ENCODE data around the gene KRTAP4-8.
A peak's percentile ranks its signal among the peaks of the same experiment; 100 is the strongest.
"Not testable (repeated sequence)": the region's sequence is repeated elsewhere in the genome, so short reads cannot be mapped to it uniquely, and the experiment has no call there.

Gene KRTAP4-8

DNA sequence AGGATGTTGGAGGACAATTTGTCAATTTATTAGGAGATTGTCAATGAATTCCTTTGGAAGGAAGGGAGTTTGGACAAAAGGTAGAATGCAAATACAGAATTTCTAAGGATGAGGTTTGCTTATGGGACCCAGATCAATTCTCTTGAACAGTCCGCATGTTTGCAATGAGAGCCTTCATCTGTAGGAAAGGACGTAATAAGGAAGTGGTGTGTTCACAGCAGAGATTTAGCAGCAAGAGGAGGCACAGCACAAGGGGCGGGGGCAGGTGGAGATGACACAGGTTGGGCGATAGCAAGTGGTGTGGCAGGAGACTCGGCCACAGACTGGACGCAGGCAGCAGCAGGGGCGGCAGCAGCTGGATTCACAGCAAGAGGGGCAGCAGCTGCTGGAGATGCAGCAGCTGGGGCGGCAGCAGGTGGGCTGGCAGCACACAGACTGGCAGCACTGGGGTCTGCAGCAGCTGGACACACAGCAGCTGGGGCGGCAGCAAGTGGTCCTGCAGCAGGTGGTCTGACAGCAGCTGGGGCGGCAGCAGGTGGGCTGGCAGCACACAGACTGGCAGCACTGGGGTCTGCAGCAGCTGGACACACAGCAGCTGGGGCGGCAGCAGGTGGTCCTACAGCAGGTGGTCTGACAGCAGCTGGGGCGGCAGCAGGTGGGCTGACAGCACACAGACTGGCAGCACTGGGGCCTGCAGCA, 25.5 kb upstream of the KRTAP4-8 start:
- not testable (repeated sequence) for H2BK5ac ChIP-seq (ENCODE audit: low read depth, low read length, poor library complexity, severe bottlenecking); H3K4me2 ChIP-seq (ENCODE audit: low read length, poor library complexity, severe bottlenecking); H3K18ac ChIP-seq (ENCODE audit: low read depth in 1 of 2, low read length in 2 of 2); H3K4me3 ChIP-seq (ENCODE audit: insufficient read depth in 1 of 2, low read depth in 1 of 2, low read length in 2 of 2); H3K79me1 ChIP-seq (replicated peaks; ENCODE audit: low read length, poor library complexity, severe bottlenecking); H3K27me3 ChIP-seq (ENCODE audit: control insufficient read depth in 1 of 2, insufficient read depth in 1 of 2, low read length in 2 of 2); H3K27ac ChIP-seq (ENCODE audit: low read length, poor library complexity, severe bottlenecking); H4K8ac ChIP-seq (ENCODE audit: low read length); H2BK15ac ChIP-seq (ENCODE audit: low read depth, poor library complexity, severe bottlenecking); H3K9me3 ChIP-seq (ENCODE audit: control insufficient read depth, low read length); H3K4ac ChIP-seq (ENCODE audit: low read depth in 1 of 2, low read length in 2 of 2); H2AFZ ChIP-seq (ENCODE audit: low read depth, low read length); H2BK120ac ChIP-seq (ENCODE audit: low read depth, low read length); H3K36me3 ChIP-seq (ENCODE audit: control insufficient read depth in 1 of 2, insufficient read depth in 2 of 2, low read depth in 1 of 2, low read length in 2 of 2); H2BK12ac ChIP-seq (ENCODE audit: low read length in 2 of 2); H4K91ac ChIP-seq (ENCODE audit: low read length); H3K23ac ChIP-seq (ENCODE audit: low read length in 2 of 2); H3K14ac ChIP-seq (ENCODE audit: low read length in 2 of 2); H3K4me1 ChIP-seq (ENCODE audit: control insufficient read depth, insufficient read depth, low read depth, low read length); H2AK5ac ChIP-seq (ENCODE audit: low read length, severe bottlenecking); DNase-seq; H3K9ac ChIP-seq (ENCODE audit: low read length)
- WGBS, result 95% methylated on average over 12 of the region's 12 CpGs

DNA sequence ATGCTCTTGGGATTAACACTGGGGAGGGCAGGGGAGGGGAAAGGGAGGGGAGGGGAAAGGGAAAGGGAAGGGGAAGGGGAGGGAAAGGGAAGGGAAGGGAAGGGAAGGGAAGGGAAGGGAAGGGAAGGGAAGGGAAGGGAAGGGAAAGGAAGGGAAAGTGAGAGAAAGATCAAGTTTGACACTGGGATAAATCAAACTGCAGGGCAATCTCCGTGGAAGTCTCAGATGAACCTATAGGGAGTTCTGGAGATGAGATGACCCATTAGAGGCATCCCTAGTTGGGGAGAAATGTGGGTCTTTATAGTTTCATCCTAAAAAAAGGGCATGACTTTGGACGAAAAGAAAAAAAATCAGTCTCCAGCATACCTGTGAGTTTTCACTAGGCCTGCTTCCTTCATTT, 23.8 kb upstream of the KRTAP4-8 start:
- Histone ChIP-seq H3K4me1 (ENCODE audit: control insufficient read depth, insufficient read depth, low read depth, low read length) (peaks cover 7% of the 10 kb centered on the region), H3K23ac (ENCODE audit: low read length in 2 of 2) (no peak overlapping the region), H4K8ac (ENCODE audit: low read length) (no peak overlapping the region), H2BK120ac (ENCODE audit: low read depth, low read length) (no peak overlapping the region), H2BK5ac (ENCODE audit: low read depth, low read length, poor library complexity, severe bottlenecking) (no peak overlapping the region), H3K9ac (ENCODE audit: low read length) (no peak overlapping the region), H3K14ac (ENCODE audit: low read length in 2 of 2) (no peak overlapping the region), H3K4ac (ENCODE audit: low read depth in 1 of 2, low read length in 2 of 2) (no peak overlapping the region), H3K4me2 (ENCODE audit: low read length, poor library complexity, severe bottlenecking) (no peak overlapping the region), H4K91ac (ENCODE audit: low read length) (no peak overlapping the region), H3K27me3 (ENCODE audit: control insufficient read depth in 1 of 2, insufficient read depth in 1 of 2, low read length in 2 of 2) (no peaks in the 10 kb centered on the region), H2AK5ac (ENCODE audit: low read length, severe bottlenecking) (no peak overlapping the region), H3K4me3 (ENCODE audit: insufficient read depth in 1 of 2, low read depth in 1 of 2, low read length in 2 of 2) (no peak overlapping the region), H3K27ac (ENCODE audit: low read length, poor library complexity, severe bottlenecking) (no peak overlapping the region), H2AFZ (ENCODE audit: low read depth, low read length) (no peak overlapping the region), H3K18ac (ENCODE audit: low read depth in 1 of 2, low read length in 2 of 2) (no peak overlapping the region), H2BK12ac (ENCODE audit: low read length in 2 of 2) (no peak overlapping the region), H3K79me1 (replicated peaks; ENCODE audit: low read length, poor library complexity, severe bottlenecking) (no peaks in the 10 kb centered on the region), H2BK15ac (ENCODE audit: low read depth, poor library complexity, severe bottlenecking) (no peak overlapping the region), H3K36me3 (ENCODE audit: control insufficient read depth in 1 of 2, insufficient read depth in 2 of 2, low read depth in 1 of 2, low read length in 2 of 2) (no peaks in the 10 kb centered on the region), H3K9me3 (ENCODE audit: control insufficient read depth, low read length) (no peaks in the 10 kb centered on the region)
- WGBS, result 67% methylated on average over 1 of the region's 2 CpGs
- no peak for DNase-seq

DNA sequence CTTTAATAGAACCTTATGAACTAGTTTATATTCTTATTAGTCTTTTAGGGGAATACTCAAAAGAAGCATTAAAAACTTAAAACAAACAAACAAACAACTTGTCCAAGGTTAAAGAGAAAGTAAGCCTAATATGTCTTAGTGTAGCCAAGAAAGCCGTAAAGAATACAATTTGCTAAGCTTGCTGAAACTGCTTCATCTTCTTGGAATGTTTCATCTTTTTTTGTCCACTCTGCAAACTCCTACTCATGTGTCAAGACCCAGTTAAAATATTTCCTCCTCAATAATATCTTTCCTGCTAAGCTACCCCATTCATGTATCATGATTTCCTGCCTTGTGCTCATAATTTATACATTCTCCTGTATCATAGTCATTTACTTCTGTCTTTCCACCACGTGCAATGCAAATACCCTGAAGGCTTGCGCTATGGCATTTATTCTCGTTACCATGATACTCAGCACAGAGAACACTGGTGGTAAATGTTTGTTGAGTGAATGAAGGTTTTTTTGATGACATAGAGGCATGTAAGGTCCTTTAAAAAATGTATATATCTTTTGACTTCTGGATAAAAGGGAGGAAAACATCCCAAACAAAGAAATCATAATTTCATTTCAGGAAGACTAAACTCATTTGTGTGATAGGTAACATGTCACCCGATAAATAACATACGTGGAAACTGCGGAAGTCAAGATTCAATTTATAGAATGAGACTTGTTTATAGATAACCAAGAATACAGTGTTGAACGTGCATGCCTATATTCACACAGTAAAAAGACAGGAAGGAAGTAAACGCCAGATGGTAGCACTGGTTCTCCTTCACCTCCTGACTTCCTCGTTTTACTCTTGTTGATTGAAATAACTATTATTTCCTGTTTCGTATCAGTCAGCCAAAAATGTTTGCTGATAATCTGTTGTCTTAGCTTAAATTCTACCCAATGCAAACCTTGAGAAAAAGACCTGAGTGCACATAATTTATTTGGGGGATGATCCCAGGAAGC, 22.1 kb upstream of the KRTAP4-8 start:
- not testable (repeated sequence) for H3K4me1 ChIP-seq (ENCODE audit: control insufficient read depth, insufficient read depth, low read depth, low read length); H3K27me3 ChIP-seq (ENCODE audit: control insufficient read depth in 1 of 2, insufficient read depth in 1 of 2, low read length in 2 of 2); H2AFZ ChIP-seq (ENCODE audit: low read depth, low read length); H4K91ac ChIP-seq (ENCODE audit: low read length); H2BK12ac ChIP-seq (ENCODE audit: low read length in 2 of 2); H3K9ac ChIP-seq (ENCODE audit: low read length); H2BK15ac ChIP-seq (ENCODE audit: low read depth, poor library complexity, severe bottlenecking); H3K4me2 ChIP-seq (ENCODE audit: low read length, poor library complexity, severe bottlenecking); H3K4ac ChIP-seq (ENCODE audit: low read depth in 1 of 2, low read length in 2 of 2); H3K9me3 ChIP-seq (ENCODE audit: control insufficient read depth, low read length); H3K14ac ChIP-seq (ENCODE audit: low read length in 2 of 2); H2BK5ac ChIP-seq (ENCODE audit: low read depth, low read length, poor library complexity, severe bottlenecking); H3K23ac ChIP-seq (ENCODE audit: low read length in 2 of 2); H2BK120ac ChIP-seq (ENCODE audit: low read depth, low read length); H4K8ac ChIP-seq (ENCODE audit: low read length); H3K18ac ChIP-seq (ENCODE audit: low read depth in 1 of 2, low read length in 2 of 2); H3K36me3 ChIP-seq (ENCODE audit: control insufficient read depth in 1 of 2, insufficient read depth in 2 of 2, low read depth in 1 of 2, low read length in 2 of 2); H3K27ac ChIP-seq (ENCODE audit: low read length, poor library complexity, severe bottlenecking); H3K4me3 ChIP-seq (ENCODE audit: insufficient read depth in 1 of 2, low read depth in 1 of 2, low read length in 2 of 2); H3K79me1 ChIP-seq (replicated peaks; ENCODE audit: low read length, poor library complexity, severe bottlenecking)
- 60% methylated on average over 5 of the region's 11 CpGs for WGBS
- H2AK5ac ChIP-seq (ENCODE audit: low read length, severe bottlenecking), result peak overlapping the region; percentile 56
- peak; percentile 14 for DNase-seq

- H3K27me3 ChIP-seq (ENCODE audit: control insufficient read depth in 1 of 2, insufficient read depth in 1 of 2, low read length in 2 of 2), result no peaks in the 10 kb centered on the region
- no peaks in the 10 kb centered on the region for H3K79me1 ChIP-seq (replicated peaks; ENCODE audit: low read length, poor library complexity, severe bottlenecking)
- WGBS, result 71% methylated on average over 3 of the region's 4 CpGs
- H2BK15ac ChIP-seq (ENCODE audit: low read depth, poor library complexity, severe bottlenecking), result no peak overlapping the region
- no peak overlapping the region for H3K9ac ChIP-seq (ENCODE audit: low read length)
- no peak overlapping the region for H2BK5ac ChIP-seq (ENCODE audit: low read depth, low read length, poor library complexity, severe bottlenecking)
- no peak overlapping the region for H3K4me3 ChIP-seq (ENCODE audit: insufficient read depth in 1 of 2, low read depth in 1 of 2, low read length in 2 of 2)
- no peak overlapping the region for H3K23ac ChIP-seq (ENCODE audit: low read length in 2 of 2)
- H3K36me3 ChIP-seq (ENCODE audit: control insufficient read depth in 1 of 2, insufficient read depth in 2 of 2, low read depth in 1 of 2, low read length in 2 of 2), result no peaks in the 10 kb centered on the region
- no peak overlapping the region for H3K14ac ChIP-seq (ENCODE audit: low read length in 2 of 2)
- no peak overlapping the region for H2BK120ac ChIP-seq (ENCODE audit: low read depth, low read length)
- H3K4ac ChIP-seq (ENCODE audit: low read depth in 1 of 2, low read length in 2 of 2), result no peak overlapping the region
- no peaks in the 10 kb centered on the region for H3K9me3 ChIP-seq (ENCODE audit: control insufficient read depth, low read length)
- no peak overlapping the region for H4K8ac ChIP-seq (ENCODE audit: low read length)
- no peak overlapping the region for H2AFZ ChIP-seq (ENCODE audit: low read depth, low read length)
- DNase-seq, result no peak
- peaks cover 7% of the 10 kb centered on the region for H3K4me1 ChIP-seq (ENCODE audit: control insufficient read depth, insufficient read depth, low read depth, low read length)
- no peak overlapping the region for H4K91ac ChIP-seq (ENCODE audit: low read length)
- H2AK5ac ChIP-seq (ENCODE audit: low read length, severe bottlenecking), result no peak overlapping the region
- H2BK12ac ChIP-seq (ENCODE audit: low read length in 2 of 2), result no peak overlapping the region
- H3K4me2 ChIP-seq (ENCODE audit: low read length, poor library complexity, severe bottlenecking), result no peak overlapping the region
- H3K27ac ChIP-seq (ENCODE audit: low read length, poor library complexity, severe bottlenecking), result no peak overlapping the region
- no peak overlapping the region for H3K18ac ChIP-seq (ENCODE audit: low read depth in 1 of 2, low read length in 2 of 2)
Observed at GRCh38 chr17:41118721-41119120, 20.8 kb upstream of the KRTAP4-8 start.

Data from mesenchymal stem cell (in vitro differentiated cells and primary cell).